DMS79 treated with DMSO at 0.1 percent for 48 hours (cell line): ENCODE results near the gene PUDP.
"Not testable (repeated sequence)": the region's sequence is repeated elsewhere in the genome, so short reads cannot be mapped to it uniquely, and the experiment has no call there.

Experiments
- DNase-seq: peaks from one replicate; lab custom pipeline; 2025; lab: John Stamatoyannopoulos, UW

PUDP gene

GRCh38 chrX:7028246-7028645 is 119.7 kb downstream of the PUDP start:
- DNase-seq: no peak

GRCh38 chrX:7027071-7027470 is 120.9 kb downstream of the PUDP start:
- DNase-seq: peak; percentile 7

- DNase-seq: not testable (repeated sequence)
Observed at GRCh38 chrX:7026365-7026764, 121.6 kb downstream of the PUDP start.

- no peak for DNase-seq
Observed at GRCh38 chrX:7025471-7025870, 122.5 kb downstream of the PUDP start.

- DNase-seq: no peak
Observed at GRCh38 chrX:7024850-7025249, 123.1 kb downstream of the PUDP start.

GRCh38 chrX:7022996-7023395 is 125.0 kb downstream of the PUDP start:
- DNase-seq: not testable (repeated sequence)

GRCh38 chrX:7021991-7022390 is 126.0 kb downstream of the PUDP start:
- DNase-seq: no peak

- DNase-seq: no peak
Observed at GRCh38 chrX:7019555-7019954, 128.4 kb downstream of the PUDP start.

- DNase-seq: not testable (repeated sequence)
Observed at GRCh38 chrX:7012262-7012834, 135.6 kb downstream of the PUDP start.

- DNase-seq: not testable (repeated sequence)
Observed at GRCh38 chrX:7010897-7011296, 137.1 kb downstream of the PUDP start.

GRCh38 chrX:7007328-7007727 is 140.6 kb downstream of the PUDP start:
- DNase-seq: not testable (repeated sequence)
